Measurements from ENCODE around the gene SNCAIP.
"Not testable (repeated sequence)": the region's sequence is repeated elsewhere in the genome, so short reads cannot be mapped to it uniquely, and the experiment has no call there.

Gene SNCAIP

GRCh38 chr5:122358372-122358979 is 46.4 kb downstream of the SNCAIP start:
- no peak for DNase-seq (ENCODE audit: low read depth in 3 of 3)

- no peak for DNase-seq (ENCODE audit: low read depth in 3 of 3)
These were observed 50.3 kb downstream of the SNCAIP start for GRCh38 chr5:122362361-122362760.

- DNase-seq (ENCODE audit: low read depth in 3 of 3) = no peak
These were observed 51.6 kb downstream of the SNCAIP start for GRCh38 chr5:122363623-122364022.

- DNase-seq (ENCODE audit: low read depth in 3 of 3) = no peak
These were observed 54.5 kb downstream of the SNCAIP start for GRCh38 chr5:122366501-122366900.

GRCh38 chr5:122367456-122367855 is 55.4 kb downstream of the SNCAIP start:
- no peak for DNase-seq (ENCODE audit: low read depth in 3 of 3)

GRCh38 chr5:122368510-122369251 is 56.6 kb downstream of the SNCAIP start:
- DNase-seq (ENCODE audit: low read depth in 3 of 3) = no peak

GRCh38 chr5:122369253-122369815 is 57.3 kb downstream of the SNCAIP start:
- DNase-seq (ENCODE audit: low read depth in 3 of 3) = no peak

GRCh38 chr5:122371511-122372151 is 59.6 kb downstream of the SNCAIP start:
- DNase-seq (ENCODE audit: low read depth in 3 of 3) = no peak

GRCh38 chr5:122374110-122374509 is 62.1 kb downstream of the SNCAIP start:
- DNase-seq (ENCODE audit: low read depth in 3 of 3) = no peak

GRCh38 chr5:122375801-122376200 is 63.8 kb downstream of the SNCAIP start:
- DNase-seq (ENCODE audit: low read depth in 3 of 3) = no peak

GRCh38 chr5:122376250-122376649 is 64.2 kb downstream of the SNCAIP start:
- no peak for DNase-seq (ENCODE audit: low read depth in 3 of 3)

- no peak for DNase-seq (ENCODE audit: low read depth in 3 of 3)
These were observed 65.0 kb downstream of the SNCAIP start for GRCh38 chr5:122377026-122377425.

- not testable (repeated sequence) for DNase-seq (ENCODE audit: low read depth in 3 of 3)
These were observed 70.9 kb downstream of the SNCAIP start for GRCh38 chr5:122382938-122383337.

- no peak for DNase-seq (ENCODE audit: low read depth in 3 of 3)
These were observed 72.8 kb downstream of the SNCAIP start for GRCh38 chr5:122384739-122385235.

- DNase-seq (ENCODE audit: low read depth in 3 of 3) = no peak
These were observed 73.2 kb downstream of the SNCAIP start for GRCh38 chr5:122385286-122385685.

- DNase-seq (ENCODE audit: low read depth in 3 of 3) = no peak
These were observed 73.8 kb downstream of the SNCAIP start for GRCh38 chr5:122385808-122386207.

- DNase-seq (ENCODE audit: low read depth in 3 of 3) = no peak
These were observed 78.1 kb downstream of the SNCAIP start for GRCh38 chr5:122390154-122390553.

GRCh38 chr5:122390694-122391093 is 78.7 kb downstream of the SNCAIP start:
- no peak for DNase-seq (ENCODE audit: low read depth in 3 of 3)

GRCh38 chr5:122391621-122392020 is 79.6 kb downstream of the SNCAIP start:
- no peak for DNase-seq (ENCODE audit: low read depth in 3 of 3)

- no peak for DNase-seq (ENCODE audit: low read depth in 3 of 3)
These were observed 80.2 kb downstream of the SNCAIP start for GRCh38 chr5:122392224-122392623.

GRCh38 chr5:122392824-122393223 is 80.8 kb downstream of the SNCAIP start:
- DNase-seq (ENCODE audit: low read depth in 3 of 3) = no peak

GRCh38 chr5:122394284-122394930 is 82.4 kb downstream of the SNCAIP start:
- no peak for DNase-seq (ENCODE audit: low read depth in 3 of 3)

Measured in stimulated activated CD4-positive, alpha-beta T cell treated with anti-CD3 and anti-CD28 coated beads, TNF-alpha, amount 100 ng/mL, for 4 hours (primary cell).